HT1080 (cell line): ENCODE results near the gene LRIT1. TPM values are rescaled to one million over a fixed set of nuclear protein-coding genes. Genes with fewer than 3 reads are reported as not detected.

ENCODE experiments used
- DNase-seq: peaks from one replicate; pipeline ENCODE4 v3.0.0-alpha.2; 2015; ENCODE audit warnings: low read depth
- total RNA-seq: library from RNA; depleted of rRNA; stranded (reverse); fragments of >200 nt; shearing (Covaris generic); gene quantifications from 2 replicates; pipeline ENCODE4 v1.2.3, GENCODE V29; 2014; rRNA removed

LRIT1 gene
- total RNA-seq, 1 experiment from 2014 or later, result not detected

GRCh38 chr10:84193846-84194423 lies 47.4 kb downstream of the LRIT1 start:
- DNase-seq, result no peak

GRCh38 chr10:84193327-84193726 lies 48.0 kb downstream of the LRIT1 start:
- no peak for DNase-seq

- no peak for DNase-seq
Measured at GRCh38 chr10:84191106-84191505, 50.2 kb downstream of the LRIT1 start.

GRCh38 chr10:84190621-84191020 lies 50.7 kb downstream of the LRIT1 start:
- DNase-seq, result no peak

- no peak for DNase-seq
Measured at GRCh38 chr10:84188815-84189214, 52.5 kb downstream of the LRIT1 start.

- no peak for DNase-seq
Measured at GRCh38 chr10:84185526-84186175, 55.7 kb downstream of the LRIT1 start.

- DNase-seq, result no peak
Measured at GRCh38 chr10:84184517-84184916, 56.8 kb downstream of the LRIT1 start.

- no peak for DNase-seq
Measured at GRCh38 chr10:84181631-84182030, 59.7 kb downstream of the LRIT1 start.

Other genes starting within 250 kb of the LRIT1 start
- gene GHITM, start 102.0 kb downstream of the LRIT1 start, total RNA-seq, result 219 and 262 TPM in 2 replicates
- gene GPR15LG, start 67.7 kb downstream of the LRIT1 start, total RNA-seq, result not detected in 2 replicates
- gene CDHR1, start 47.0 kb downstream of the LRIT1 start, total RNA-seq, result not detected in 2 replicates
- not detected in 2 replicates for gene LRIT2, start 16.0 kb downstream of the LRIT1 start, total RNA-seq
- gene RGR, start 3.5 kb upstream of the LRIT1 start, total RNA-seq, result not detected in 2 replicates
- 13.2 and 24.5 TPM in 2 replicates for gene CCSER2, start 87.0 kb upstream of the LRIT1 start, total RNA-seq